Stimulated activated CD4-positive, alpha-beta T cell treated with anti-CD3 and anti-CD28 coated beads, Interleukin-15, amount 100 ng/mL, for 48 hours (primary cell): ENCODE results near the gene ANKRD28.
"Not testable (repeated sequence)": the region's sequence is repeated elsewhere in the genome, so short reads cannot be mapped to it uniquely, and the experiment has no call there.

ENCODE experiments used
- DNase-seq, 2 donors: peaks; one replicate each; pipeline ENCODE4 v3.0.0-alpha.2; 2020; ENCODE audit warnings: low read depth in 2 of 2

ANKRD28 gene

DNA sequence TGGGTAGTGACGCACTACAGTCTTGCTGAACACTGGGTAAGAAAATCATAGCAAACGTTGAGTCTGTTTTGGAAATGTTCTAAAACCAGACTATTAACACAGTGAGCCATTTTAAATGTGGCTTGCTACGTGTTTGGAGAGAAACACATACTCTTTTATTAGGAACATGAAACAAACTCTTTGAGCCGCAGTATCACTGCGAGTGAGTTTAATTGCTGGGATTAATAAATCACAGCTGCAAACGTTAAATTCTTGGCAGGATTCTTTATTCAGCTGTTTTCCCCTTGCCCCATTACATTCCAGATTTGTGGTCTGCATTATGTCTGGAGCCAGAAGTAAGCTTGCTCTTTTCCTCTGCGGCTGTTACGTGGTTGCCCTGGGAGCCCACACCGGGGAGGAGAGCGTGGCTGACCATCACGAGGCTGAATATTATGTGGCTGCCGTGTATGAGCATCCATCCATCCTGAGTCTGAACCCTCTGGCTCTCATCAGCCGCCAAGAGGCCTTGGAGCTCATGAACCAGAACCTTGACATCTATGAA is 162.6 kb downstream of the ANKRD28 start:
- no peak for DNase-seq

DNA sequence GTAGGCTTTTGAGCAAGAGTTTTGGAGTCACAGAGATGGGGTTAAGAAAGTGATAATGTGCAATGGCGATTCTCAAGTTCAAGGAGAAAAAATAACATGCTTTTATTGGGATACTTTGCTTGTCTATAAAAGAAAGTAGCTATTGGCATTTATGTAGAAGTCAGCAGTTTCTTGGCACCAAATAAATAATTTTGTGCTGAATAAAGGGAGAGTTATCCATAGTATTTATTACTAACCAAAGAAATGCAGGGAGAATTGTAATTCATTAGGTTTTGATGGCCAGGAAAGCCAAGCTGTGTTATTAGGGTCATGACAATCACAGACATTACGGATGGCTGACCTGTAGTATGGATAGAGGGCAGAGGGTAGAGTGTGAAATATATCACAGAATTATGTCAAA is 163.1 kb downstream of the ANKRD28 start:
- DNase-seq = no peak

DNA sequence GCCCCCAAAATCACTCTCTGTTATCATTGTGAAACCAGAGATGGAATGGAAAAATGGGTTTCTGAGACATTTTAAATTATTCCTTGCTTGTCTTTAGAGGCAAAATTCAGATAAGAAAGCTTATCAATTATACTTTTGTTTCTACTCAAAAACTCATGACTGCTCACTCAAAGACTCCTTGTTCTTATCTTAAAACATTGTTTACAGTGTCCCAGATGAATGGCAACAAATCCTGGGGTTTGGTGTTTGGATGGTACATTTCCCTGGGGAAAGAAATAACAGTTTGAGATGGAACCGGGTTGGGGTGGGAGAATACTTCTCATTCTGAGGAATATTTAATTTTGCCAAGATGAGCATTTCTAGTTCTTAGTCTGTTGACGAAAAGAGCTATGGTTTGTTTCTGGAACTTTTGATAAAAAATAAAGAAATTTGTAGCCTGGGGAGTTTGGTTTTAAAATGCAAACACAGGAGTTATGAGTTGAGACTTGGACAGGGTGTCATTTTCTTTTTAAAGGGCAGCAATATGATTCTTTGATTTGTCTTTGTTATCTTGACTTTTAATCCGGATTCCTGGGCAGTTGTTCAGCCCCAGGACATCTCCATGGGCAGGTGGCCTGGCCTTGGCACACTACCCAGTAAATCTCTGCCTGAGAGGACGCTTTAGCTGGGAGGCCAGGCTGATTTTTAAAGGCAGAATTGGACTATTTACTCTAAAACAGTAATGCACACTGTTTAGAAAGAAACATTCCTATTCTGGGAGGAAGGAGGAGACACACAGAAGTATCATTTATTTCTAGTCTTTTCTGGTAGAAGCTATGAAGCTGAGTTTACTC is 163.8 kb downstream of the ANKRD28 start:
- no peak for DNase-seq

DNA sequence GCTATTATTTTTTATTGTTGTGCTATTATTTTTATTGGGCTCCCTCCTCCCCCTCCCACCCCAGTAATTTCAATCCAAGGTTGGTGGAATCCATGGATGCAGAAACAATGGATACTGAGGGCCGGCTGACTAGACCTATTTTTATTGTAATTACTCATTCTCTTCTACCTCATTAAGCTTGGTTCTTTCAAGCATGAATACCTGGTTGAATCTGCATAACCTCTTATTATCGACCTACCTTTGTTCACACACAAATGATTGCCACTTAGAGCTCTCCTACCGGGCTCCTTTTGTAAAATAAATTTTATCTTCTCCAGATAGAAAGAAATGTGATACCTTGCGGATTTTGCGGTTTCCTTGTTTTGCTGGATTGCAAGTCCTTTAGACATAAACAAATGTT is 164.6 kb downstream of the ANKRD28 start:
- no peak for DNase-seq

DNA sequence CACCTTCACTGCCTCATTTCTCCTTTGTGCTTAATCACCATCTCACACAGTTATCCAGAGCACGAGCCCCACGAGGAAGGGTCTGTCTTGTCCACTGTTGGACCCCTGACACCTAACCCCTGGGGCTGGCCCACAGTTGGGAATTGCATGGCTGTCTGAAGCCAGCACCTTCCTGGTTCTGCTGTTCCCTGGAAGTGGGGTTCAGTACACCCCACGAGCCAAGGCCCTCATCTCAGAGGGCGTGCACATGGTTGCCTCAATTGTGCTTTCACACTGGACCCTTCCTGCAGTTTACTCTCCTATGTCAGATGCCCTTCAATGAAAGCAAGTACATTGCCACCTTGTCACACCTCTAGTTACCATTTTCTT is 165.6 kb downstream of the ANKRD28 start:
- DNase-seq = no peak

DNA sequence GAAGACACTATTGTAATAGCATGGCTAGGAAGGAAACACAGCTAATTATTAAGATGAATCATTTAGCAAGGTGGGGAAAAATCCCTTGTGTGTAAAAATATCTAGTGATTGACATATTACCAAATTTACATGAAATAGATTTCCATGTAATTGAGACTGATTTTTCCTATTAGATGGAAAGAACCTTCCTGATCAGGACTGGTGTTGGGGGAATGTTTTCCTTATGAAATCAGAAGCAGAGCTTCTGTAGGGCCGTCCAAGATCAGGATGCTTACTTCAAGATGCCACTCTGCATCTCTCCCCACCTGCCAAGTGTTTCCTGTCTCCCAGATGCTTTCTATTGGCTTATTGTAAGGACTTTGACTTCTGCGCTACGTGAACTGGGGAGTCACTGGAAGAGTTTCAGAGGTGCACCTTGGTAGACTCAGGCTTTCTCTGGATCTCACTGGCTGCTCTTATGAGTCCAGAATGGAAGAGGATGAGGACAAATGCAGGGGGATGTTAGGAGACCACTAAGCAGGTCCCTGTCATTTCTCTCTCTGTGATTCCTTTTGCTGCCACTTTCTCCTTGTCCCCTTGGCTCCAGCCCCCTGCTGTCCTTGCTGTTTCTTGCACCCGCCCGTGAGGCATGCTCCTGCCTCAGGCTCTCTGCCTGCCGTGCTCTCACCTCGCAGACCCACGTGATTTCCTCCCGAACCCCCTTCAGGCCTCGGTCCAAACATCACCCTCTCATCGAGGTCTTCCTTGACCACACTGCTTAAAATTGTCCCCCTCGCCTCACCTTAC is 166.2 kb downstream of the ANKRD28 start:
- no peak for DNase-seq

DNA sequence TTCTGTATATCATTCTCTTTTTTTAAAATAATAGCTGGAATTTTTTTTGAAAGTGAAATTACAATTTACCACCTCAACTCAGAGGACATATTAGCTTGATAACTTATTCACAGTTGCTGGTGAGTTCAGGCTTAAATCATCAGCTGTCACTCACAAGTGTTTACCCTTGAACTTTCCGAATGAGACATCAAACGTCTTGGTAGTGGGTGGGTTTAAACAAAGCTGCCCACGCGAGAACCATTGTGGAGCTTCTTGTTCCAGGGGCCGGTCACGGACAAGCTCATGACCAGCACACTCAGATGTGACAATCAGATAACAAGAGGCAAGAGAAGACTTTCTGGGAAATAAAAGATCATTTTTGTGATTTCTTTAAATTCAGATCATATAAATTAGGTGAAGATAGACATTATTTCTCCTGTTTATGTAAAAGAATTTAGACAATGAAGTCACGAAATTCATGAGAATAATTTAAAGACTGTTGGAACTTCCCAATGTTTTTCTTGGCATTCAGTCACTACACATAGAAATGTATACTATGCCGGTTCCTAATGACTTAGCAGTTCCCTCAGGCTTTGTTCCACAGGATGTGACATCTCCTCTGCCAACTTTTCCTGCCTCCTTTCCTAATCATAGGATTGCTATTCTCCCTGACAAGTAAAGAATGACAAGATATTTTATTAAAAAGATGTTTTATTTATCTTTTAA is 167.0 kb downstream of the ANKRD28 start:
- DNase-seq = no peak

DNA sequence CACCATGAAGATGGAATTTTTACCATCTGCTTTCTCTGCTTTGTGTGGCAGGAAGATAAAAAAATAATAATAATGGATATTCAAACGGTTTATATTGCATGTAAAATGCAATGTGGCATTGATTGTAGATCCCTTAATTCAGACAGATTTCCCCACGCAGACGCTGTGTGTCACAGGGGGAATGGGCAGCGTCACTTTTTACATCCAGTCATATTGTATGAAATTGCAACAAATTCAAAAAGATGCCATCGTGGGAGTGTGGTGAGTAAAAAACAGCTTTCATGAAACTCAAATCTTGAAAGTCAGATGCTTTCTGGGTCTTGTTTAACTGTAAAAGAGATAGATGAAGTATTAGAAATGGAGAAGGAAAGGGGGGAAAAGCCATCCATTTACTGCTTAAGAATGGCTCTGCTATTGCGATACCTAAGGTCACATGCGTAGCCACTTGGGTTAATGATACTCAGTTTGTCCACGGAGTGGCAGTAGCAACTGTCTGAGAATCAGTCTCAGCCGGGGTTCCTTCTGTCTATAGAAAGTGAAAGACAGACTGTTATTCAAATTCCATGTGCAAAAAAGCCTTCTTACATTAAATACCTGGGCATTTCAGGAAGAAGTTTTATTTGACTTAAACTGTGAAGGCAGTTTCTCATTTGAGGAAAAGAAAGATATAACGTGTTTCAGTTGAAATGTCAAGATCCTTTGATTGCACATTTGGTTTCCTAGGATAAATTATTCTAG is 167.8 kb downstream of the ANKRD28 start:
- peak; percentile 37 to 47 for DNase-seq

DNA sequence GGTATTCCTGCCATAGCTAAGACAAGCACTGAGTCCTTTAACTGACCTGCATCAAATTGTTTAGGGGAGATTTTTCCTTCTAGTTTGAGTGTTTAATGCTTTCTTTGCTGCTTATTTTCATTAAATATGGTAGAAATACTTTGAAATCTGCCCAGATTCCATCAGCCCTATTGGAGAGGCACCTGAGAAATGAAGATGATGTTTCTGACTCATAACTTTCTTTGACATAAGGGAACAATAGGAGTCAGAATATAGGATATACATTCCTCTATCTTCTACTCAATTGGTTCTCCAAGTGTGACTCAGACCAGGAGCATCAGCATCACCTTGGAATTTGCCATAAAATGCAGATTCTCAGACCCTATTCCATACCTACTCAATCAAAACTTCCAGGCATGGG is 168.8 kb downstream of the ANKRD28 start:
- no peak for DNase-seq

DNA sequence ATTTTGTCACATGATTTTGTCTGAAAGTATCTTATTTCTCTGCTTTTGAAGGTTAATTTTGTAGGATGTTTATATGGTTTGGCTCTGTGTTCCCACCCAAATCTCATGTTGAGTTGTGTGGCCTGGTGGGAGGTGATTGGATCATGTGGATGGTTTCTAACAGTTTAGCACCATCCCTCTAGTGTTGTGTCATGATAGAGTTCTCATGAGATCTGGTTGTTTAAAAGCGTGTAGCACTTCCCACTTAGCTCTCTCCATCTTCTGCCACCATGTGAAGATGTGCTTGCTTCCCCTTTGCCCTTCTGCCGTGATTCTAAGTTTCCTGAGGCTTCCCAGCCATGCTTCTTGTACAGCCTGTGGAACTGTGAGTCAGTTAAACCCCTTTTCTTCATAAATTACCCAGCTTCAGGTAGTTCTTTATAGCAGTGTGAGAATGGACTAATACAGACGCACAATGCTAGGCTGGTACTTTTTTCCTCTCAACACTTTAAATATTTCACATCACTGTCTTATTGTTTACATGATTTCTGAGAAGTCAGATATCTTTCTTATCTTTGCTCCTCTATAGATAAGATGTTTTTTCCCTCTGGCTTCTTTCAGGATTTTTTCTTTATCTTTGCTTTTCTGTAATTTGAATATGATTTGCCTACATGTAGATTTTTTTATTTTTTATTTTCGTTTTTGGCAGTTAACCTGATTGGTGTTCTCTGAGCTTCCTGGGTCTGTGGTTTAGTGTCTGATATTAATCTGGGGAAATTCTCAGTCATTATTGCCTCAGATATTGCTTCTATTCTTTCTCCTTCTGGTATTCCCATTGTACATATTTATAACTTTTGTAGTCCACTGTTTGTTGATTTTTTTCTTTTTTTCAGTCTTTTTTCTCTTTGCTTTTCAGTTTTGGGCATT is 174.0 kb downstream of the ANKRD28 start:
- DNase-seq = no peak

DNA sequence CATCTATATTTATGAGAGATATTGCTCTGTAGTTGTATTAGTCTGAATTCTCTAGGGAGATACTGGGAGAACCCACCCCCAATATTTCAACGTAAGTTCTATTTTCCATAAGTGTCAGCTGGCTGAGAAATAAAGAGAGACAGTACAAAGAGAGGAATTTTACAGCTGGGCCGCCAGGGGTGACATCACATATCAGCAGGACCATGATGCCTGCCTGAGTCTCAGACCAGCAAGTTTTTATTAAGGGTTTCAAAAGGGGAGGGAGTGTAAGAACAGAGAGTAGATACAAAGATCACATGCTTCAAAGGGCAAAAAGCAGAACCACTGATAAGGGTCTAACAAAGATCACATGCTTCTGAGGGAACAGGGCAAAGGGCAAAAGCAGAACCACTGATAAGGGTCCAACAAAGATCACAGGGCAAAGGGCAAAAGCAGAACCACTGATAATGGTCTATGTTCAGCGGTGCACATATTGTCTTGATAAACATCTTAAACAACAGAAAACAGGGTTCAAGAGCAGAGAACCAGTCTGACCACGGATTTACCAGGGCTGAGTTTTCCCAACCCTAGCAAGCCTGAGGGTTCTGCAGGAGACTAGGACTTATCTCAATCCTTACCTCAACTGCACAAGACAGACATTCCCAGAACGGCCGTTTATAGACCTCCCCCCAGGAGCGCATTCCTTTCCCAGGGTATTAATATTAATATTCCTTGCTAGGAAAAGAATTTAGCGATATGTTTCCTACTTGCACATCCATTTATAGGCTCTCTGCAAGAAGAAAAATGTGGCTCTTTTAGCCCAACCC is 177.9 kb downstream of the ANKRD28 start:
- not testable (repeated sequence) for DNase-seq
